Vagina (tissue), 2 donors: ENCODE results near the gene CFAP119. TPM values are rescaled to one million over a fixed set of nuclear protein-coding genes. Genes with fewer than 3 reads are reported as not detected.

ENCODE experiments used
- DNase-seq, 2 donors: peaks; one replicate each; pipeline ENCODE4 v3.0.0-alpha.2; 2017; ENCODE audit errors: extremely low spot score in 2 of 2
- H3K27ac ChIP-seq: fragments of 200-600 bp; sonication (generic); one replicate; pipeline ENCODE4 v1.5.1; 2019
- H3K27me3 ChIP-seq: fragments of 200-600 bp; sonication (generic); one replicate; pipeline ENCODE4 v1.5.1; 2019
- H3K36me3 ChIP-seq, 2 donors: fragments of 200-600 bp; sonication (generic); one replicate each; pipeline ENCODE4 v1.5.1; 2017 to 2019
- H3K4me1 ChIP-seq: fragments of 200-600 bp; sonication (generic); one replicate; pipeline ENCODE4 v1.5.1; 2019
- H3K4me3 ChIP-seq, 2 donors: fragments of 200-600 bp; sonication (generic); 1 replicate in 1 of 2; 2 replicates in 1 of 2; pipeline ENCODE4 v1.5.1; 2016 to 2019
- H3K9me3 ChIP-seq: fragments of 200-600 bp; sonication (generic); one replicate; pipeline ENCODE4 v1.5.1; 2019
- POLR2A ChIP-seq, 2 donors: fragments of 450-650 bp; IDR thresholded peaks; one replicate each; pipeline ENCODE4 v1.6.1; 2017; ENCODE audit warnings: antibody characterized with exemption in 2 of 2, mild to moderate bottlenecking in 2 of 2, moderate library complexity in 2 of 2
- POLR2AphosphoS5 ChIP-seq, 2 donors: sonication (generic); formaldehyde crosslinking; IDR thresholded peaks; one replicate each; pipeline ENCODE4 v1.9.0; 2017; ENCODE audit warnings: antibody characterized with exemption in 2 of 2, mild to moderate bottlenecking in 2 of 2, low read depth in 1 of 2; ENCODE audit not compliant: insufficient read depth in 1 of 2
- intact Hi-C: fragments of 100-400 bp; cut with DNase I; formaldehyde crosslinking; loops from one replicate; pipeline ENCODE4 v1.15.1; 2023
- total RNA-seq: library from RNA; depleted of rRNA; stranded (reverse); fragments of >200 nt; gene quantifications from one replicate; pipeline ENCODE4 v1.2.3, GENCODE V29; 2016
- TF ChIP-seq, protein P1 (sequence below), 3 experiments: fragments of 450-650 bp in 2 of 3; fragments of 200-600 bp in 1 of 3; sonication (generic) in 1 of 3; IDR thresholded peaks; one replicate each; pipeline ENCODE4 v1.5.1; 2017 to 2019; ENCODE audit warnings: antibody characterized with exemption in 3 of 3, mild to moderate bottlenecking in 2 of 3, moderate library complexity in 2 of 3

Gene CFAP119
- total RNA-seq, 1 donor from 2014 or later, result 1.7 TPM

DNA sequence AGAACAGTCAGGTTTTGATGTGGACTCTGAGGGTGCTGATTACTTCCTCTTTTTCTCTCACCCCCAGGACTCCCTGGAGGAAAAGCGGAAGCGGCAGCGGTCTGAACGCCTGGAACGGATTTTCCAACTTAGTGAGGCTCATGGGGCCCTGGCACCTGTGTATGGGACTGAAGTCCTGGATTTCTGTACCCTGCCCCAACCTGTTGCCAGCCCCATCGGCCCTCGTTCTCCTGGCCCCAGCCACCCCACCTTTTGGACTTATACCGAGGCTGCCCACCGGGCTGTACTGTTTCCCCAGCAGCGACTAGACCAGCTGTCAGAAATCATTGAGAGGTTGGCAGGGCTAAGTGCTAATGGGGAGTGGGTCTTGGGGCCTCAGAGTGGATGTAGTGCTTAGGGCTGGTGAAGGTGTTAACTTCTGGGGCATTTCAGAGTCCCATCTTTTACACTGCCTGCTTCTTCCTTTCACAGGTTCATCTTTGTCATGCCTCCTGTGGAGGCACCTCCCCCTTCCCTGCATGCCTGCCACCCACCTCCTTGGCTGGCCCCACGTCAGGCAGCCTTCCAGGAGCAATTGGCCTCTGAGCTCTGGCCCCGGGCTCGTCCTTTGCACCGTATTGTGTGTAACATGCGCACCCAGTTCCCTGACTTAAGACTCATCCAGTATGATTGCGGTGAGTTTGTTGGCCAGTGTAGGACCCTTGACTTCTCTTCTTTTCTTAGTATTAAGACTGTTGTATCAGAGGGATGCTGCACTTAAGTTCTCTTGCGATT is 32.8 kb downstream of the CFAP119 start:
- TF ChIP-seq POLR2A (IDR thresholded peaks at IDR 0.05), result no peak
- TF ChIP-seq, protein P1, sequence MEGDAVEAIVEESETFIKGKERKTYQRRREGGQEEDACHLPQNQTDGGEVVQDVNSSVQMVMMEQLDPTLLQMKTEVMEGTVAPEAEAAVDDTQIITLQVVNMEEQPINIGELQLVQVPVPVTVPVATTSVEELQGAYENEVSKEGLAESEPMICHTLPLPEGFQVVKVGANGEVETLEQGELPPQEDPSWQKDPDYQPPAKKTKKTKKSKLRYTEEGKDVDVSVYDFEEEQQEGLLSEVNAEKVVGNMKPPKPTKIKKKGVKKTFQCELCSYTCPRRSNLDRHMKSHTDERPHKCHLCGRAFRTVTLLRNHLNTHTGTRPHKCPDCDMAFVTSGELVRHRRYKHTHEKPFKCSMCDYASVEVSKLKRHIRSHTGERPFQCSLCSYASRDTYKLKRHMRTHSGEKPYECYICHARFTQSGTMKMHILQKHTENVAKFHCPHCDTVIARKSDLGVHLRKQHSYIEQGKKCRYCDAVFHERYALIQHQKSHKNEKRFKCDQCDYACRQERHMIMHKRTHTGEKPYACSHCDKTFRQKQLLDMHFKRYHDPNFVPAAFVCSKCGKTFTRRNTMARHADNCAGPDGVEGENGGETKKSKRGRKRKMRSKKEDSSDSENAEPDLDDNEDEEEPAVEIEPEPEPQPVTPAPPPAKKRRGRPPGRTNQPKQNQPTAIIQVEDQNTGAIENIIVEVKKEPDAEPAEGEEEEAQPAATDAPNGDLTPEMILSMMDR (IDR thresholded peaks at IDR 0.05), result no peak
- Histone ChIP-seq H3K27me3 (no peaks in the 10 kb centered on the region), H3K36me3 (peaks cover 0 to 80% of the 10 kb centered on the region in 2 donors), H3K4me3 (no peak overlapping the region), H3K27ac (no peak overlapping the region), H3K9me3 (no peaks in the 10 kb centered on the region), H3K4me1 (no peaks in the 10 kb centered on the region)
- intact Hi-C loops, result no loop called here
- no peak for DNase-seq

DNA sequence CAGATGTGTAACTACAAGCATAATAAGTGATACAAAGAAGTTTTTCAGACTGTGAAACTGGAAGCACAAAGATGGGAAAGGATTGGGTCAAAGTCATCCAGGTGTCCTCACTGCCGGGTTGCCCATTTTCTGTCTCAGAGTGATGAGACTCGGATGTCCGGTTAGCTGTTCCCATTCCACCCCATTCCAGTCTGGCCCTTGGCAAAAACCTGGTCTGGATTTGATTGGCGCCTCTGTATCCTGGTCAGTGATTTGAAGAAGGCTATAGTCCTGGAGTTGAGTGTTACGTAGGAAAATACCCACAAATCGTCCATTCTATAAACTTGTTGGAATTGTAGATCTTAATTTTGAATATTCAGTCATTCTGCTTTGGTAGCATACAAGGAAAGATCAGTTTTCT is 33.5 kb downstream of the CFAP119 start:
- TF ChIP-seq POLR2A (IDR thresholded peaks at IDR 0.05), result no peak
- TF ChIP-seq, protein P1 (IDR thresholded peaks at IDR 0.05), result no peak
- no peak for TF ChIP-seq POLR2AphosphoS5 (IDR thresholded peaks at IDR 0.05; ENCODE audit: insufficient read depth in 1 of 2, low read depth in 1 of 2)
- no peak overlapping the region for H3K4me3 ChIP-seq
- peaks cover 0 to 80% of the 10 kb centered on the region in 2 donors for H3K36me3 ChIP-seq
- intact Hi-C loops, result no loop called here
- H3K27ac ChIP-seq, result no peak overlapping the region
- DNase-seq, result no peak
- no peaks in the 10 kb centered on the region for H3K27me3 ChIP-seq
- H3K4me1 ChIP-seq, result no peaks in the 10 kb centered on the region
- H3K9me3 ChIP-seq, result no peaks in the 10 kb centered on the region

DNA sequence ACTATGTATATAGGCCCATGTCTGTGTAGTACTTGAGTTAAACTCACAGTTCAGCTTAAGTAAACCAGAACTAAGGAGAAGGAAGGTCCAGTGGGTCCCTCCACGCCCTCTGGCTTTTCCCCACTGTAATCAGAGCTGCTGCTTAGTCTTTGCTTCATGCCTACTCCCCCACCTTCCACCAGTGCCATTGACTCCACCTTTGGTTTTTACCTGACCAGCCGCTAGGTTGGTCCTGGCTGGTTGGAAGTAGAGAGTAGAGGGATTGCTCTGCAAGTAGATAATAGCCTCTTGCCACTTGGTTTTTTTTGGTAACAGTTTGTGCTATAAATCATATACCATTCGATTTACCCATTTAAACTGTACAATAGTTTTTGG is 36.5 kb downstream of the CFAP119 start:
- Histone ChIP-seq H3K27me3 (no peaks in the 10 kb centered on the region), H3K4me3 (no peak overlapping the region), H3K27ac (no peak overlapping the region), H3K4me1 (no peaks in the 10 kb centered on the region), H3K9me3 (no peaks in the 10 kb centered on the region), H3K36me3 (peaks cover 3 to 82% of the 10 kb centered on the region in 2 donors)
- intact Hi-C loops, result no loop called here
- TF ChIP-seq POLR2AphosphoS5 (IDR thresholded peaks at IDR 0.05; ENCODE audit: insufficient read depth in 1 of 2, low read depth in 1 of 2), result no peak
- DNase-seq, result no peak

DNA sequence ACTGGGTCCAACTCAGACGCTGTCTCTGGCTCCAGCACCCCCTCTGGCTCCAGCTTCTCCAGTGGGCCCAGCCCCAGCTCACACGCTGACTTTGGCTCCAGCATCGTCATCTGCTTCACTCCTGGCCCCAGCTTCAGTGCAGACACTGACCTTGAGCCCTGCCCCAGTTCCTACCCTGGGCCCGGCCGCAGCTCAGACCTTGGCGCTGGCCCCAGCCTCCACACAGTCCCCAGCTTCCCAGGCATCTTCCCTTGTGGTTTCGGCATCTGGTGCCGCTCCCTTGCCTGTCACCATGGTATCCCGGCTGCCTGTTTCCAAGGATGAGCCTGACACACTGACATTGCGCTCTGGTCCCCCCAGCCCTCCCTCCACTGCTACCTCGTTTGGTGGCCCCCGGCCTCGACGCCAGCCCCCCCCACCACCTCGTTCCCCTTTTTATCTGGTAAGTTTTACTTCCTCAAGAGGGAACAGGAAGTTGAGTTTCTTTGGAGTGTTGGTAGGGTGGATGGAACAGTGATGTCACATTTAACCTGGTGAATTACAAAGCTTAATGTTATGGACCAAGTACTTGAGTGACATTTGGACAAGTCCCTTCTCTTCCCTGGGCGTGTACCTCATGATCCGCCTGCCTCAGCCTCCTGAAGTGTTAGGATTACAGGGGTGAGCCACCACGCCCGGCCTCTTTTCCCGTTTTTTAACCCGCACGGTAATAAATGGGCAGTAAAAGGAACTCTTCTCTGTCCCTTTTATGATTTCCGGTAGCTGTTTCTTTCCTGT is 37.0 kb downstream of the CFAP119 start:
- peaks cover 3 to 82% of the 10 kb centered on the region in 2 donors for H3K36me3 ChIP-seq
- DNase-seq, result no peak
- H3K27ac ChIP-seq, result no peak overlapping the region

DNA sequence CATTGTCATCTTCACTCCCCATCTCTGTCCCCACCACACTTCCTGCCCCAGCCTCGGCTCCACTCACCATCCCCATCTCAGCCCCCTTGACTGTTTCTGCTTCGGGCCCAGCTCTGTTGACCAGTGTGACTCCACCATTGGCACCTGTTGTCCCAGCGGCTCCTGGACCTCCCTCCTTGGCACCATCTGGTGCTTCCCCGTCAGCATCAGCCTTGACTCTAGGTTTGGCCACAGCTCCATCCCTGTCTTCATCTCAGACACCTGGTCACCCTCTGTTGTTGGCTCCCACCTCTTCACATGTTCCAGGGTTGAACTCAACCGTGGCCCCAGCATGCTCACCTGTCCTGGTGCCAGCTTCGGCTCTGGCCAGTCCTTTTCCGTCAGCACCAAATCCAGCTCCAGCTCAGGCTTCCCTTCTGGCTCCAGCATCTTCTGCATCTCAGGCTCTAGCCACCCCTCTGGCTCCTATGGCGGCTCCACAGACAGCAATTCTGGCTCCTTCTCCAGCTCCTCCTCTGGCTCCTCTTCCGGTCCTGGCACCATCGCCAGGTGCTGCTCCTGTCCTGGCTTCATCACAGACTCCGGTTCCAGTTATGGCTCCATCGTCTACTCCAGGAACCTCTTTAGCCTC is 38.0 kb downstream of the CFAP119 start:
- Histone ChIP-seq H3K9me3 (no peaks in the 10 kb centered on the region), H3K27ac (no peak overlapping the region), H3K27me3 (no peaks in the 10 kb centered on the region), H3K4me1 (no peaks in the 10 kb centered on the region), H3K4me3 (no peak overlapping the region), H3K36me3 (peaks cover 3 to 82% of the 10 kb centered on the region in 2 donors)
- DNase-seq, result no peak
- TF ChIP-seq POLR2A (IDR thresholded peaks at IDR 0.05), result no peak
- TF ChIP-seq POLR2AphosphoS5 (IDR thresholded peaks at IDR 0.05; ENCODE audit: insufficient read depth in 1 of 2, low read depth in 1 of 2), result no peak
- TF ChIP-seq, protein P1 (IDR thresholded peaks at IDR 0.05), result no peak
- intact Hi-C loops, result no loop called here

More for the DNA sequence above, 37.0 kb downstream of the CFAP119 start:
- H3K9me3 ChIP-seq, result no peaks in the 10 kb centered on the region
- no peak overlapping the region for H3K4me3 ChIP-seq
- H3K4me1 ChIP-seq, result no peaks in the 10 kb centered on the region
- no peak for TF ChIP-seq POLR2A (IDR thresholded peaks at IDR 0.05)
- no peak for TF ChIP-seq POLR2AphosphoS5 (IDR thresholded peaks at IDR 0.05; ENCODE audit: insufficient read depth in 1 of 2, low read depth in 1 of 2)
- TF ChIP-seq, protein P1 (IDR thresholded peaks at IDR 0.05), result no peak
- intact Hi-C loops, result no loop called here
- no peaks in the 10 kb centered on the region for H3K27me3 ChIP-seq
